GM12874 (cell line): ENCODE measurements around the gene SCAMP5.
A peak's percentile ranks its signal among the peaks of the same experiment; 100 is the strongest.

Source experiments
- CTCF ChIP-seq: IDR thresholded peaks from 2 replicates; pipeline ENCODE4 v1.5.1; 2011; ENCODE audit warnings: low read depth, mild to moderate bottlenecking, control low read depth, low read length, moderate library complexity; ENCODE audit not compliant: insufficient read depth

The SCAMP5 gene

GRCh38 chr15:74978077-74978476, 17.3 kb upstream of the SCAMP5 start:
- no peak for TF ChIP-seq CTCF

- no peak for TF ChIP-seq CTCF
Observed at GRCh38 chr15:74978503-74978902, 16.9 kb upstream of the SCAMP5 start.

GRCh38 chr15:74982183-74982582, 13.2 kb upstream of the SCAMP5 start:
- TF ChIP-seq CTCF: no peak

- TF ChIP-seq CTCF: no peak
Observed at GRCh38 chr15:74983725-74984231, 11.6 kb upstream of the SCAMP5 start.

- peak; percentile 61 for TF ChIP-seq CTCF
Observed at GRCh38 chr15:74988007-74988800, 7.2 kb upstream of the SCAMP5 start.

GRCh38 chr15:74989527-74989926, 5.8 kb upstream of the SCAMP5 start:
- no peak for TF ChIP-seq CTCF

- TF ChIP-seq CTCF: no peak
Observed at GRCh38 chr15:74992619-74993018, 2.7 kb upstream of the SCAMP5 start.
